B cell (primary cell): ENCODE measurements around the gene LIPT1. TPM values are rescaled to one million over a fixed set of nuclear protein-coding genes. Genes with fewer than 3 reads are reported as not detected.
A peak's percentile ranks its signal among the peaks of the same experiment; 100 is the strongest.

Experiments used
- ATAC-seq: fragments of 200-7000 bp; cut with Tn5 transposase; one replicate; pipeline ENCODE4 v1.10.0; 2021; ENCODE audit warnings: low read depth, mild to moderate bottlenecking, moderate number of reproducible peaks, moderate library complexity
- CTCF ChIA-PET: fragments of 350-600 bp; sonication (Branson Sonifier 250); formaldehyde crosslinking; loops from one replicate; lab custom pipeline; 2021; ENCODE audit warnings: antibody characterized with exemption, inconsistent platforms; lab: Charles Lee
- POLR2A ChIA-PET: fragments of 350-600 bp; sonication (Branson Sonifier 250); formaldehyde crosslinking; loops from one replicate; lab custom pipeline; 2021; ENCODE audit warnings: antibody characterized with exemption; lab: Charles Lee
- DNase-seq: peaks from one replicate; pipeline ENCODE4 v3.0.0; 2013
- H2AFZ ChIP-seq: 2 replicates; pipeline ENCODE4 v1.6.1; 2012; ENCODE audit warnings: mild to moderate bottlenecking, low read depth, low read length; ENCODE audit not compliant: insufficient read depth, poor library complexity, severe bottlenecking
- H3K27ac ChIP-seq, 2 donors: 1 replicate in 1 of 2; 2 replicates in 1 of 2; pipeline ENCODE4 v1.5.1; 2012 to 2013; ENCODE audit warnings: low read length in 2 of 2, mild to moderate bottlenecking in 2 of 2, moderate library complexity in 1 of 2
- H3K27me3 ChIP-seq, 4 experiments: fragments of 200-600 bp in 1 of 4; sonication (generic) in 1 of 4; replicated peaks in 1 of 4; 1 replicate in 2 of 4; 2 replicates in 2 of 4; pipeline versions ENCODE4 v1.6.1 to v1.7.0; 2013 to 2016; ENCODE audit warnings: low read length in 3 of 4, mild to moderate bottlenecking in 2 of 4, mixed read lengths in 1 of 4, moderate library complexity in 1 of 4; ENCODE audit not compliant: insufficient read depth in 4 of 4, control insufficient read depth in 3 of 4; ENCODE audit errors: control extremely low read depth in 1 of 4
- H3K36me3 ChIP-seq, 2 experiments: replicated peaks in 1 of 2; 1 replicate in 1 of 2; 2 replicates in 1 of 2; pipeline versions ENCODE4 v1.6.1 to v1.7.1; 2013; ENCODE audit warnings: low read length in 1 of 2; ENCODE audit not compliant: insufficient read depth in 2 of 2, control insufficient read depth in 1 of 2; ENCODE audit errors: control extremely low read depth in 1 of 2, extremely low read depth in 1 of 2
- H3K4me1 ChIP-seq, 2 donors: fragments of 200-600 bp in 1 of 2; sonication (generic) in 1 of 2; 1 replicate in 1 of 2; 2 replicates in 1 of 2; pipeline versions ENCODE4 v1.5.1 to v1.6.1; 2013 to 2017; ENCODE audit warnings: low read length in 2 of 2; ENCODE audit not compliant: control insufficient read depth in 2 of 2, insufficient read depth in 2 of 2
- H3K4me2 ChIP-seq: replicated peaks from 2 replicates; pipeline ENCODE3; 2012; ENCODE audit warnings: mild to moderate bottlenecking, low read depth, low read length; ENCODE audit not compliant: poor library complexity, severe bottlenecking
- H3K4me3 ChIP-seq, 5 experiments: fragments of 200-600 bp in 1 of 5; sonication (generic) in 1 of 5; 1 replicate in 3 of 5; 2 replicates in 2 of 5; pipeline versions ENCODE4 v1.5.1 to v1.7.0; 2011 to 2016; ENCODE audit warnings: low read length in 4 of 5, mild to moderate bottlenecking in 4 of 5, low read depth in 2 of 5, control low read depth in 1 of 5, moderate library complexity in 1 of 5; ENCODE audit not compliant: insufficient read depth in 1 of 5; ENCODE audit errors: control extremely low read depth in 1 of 5, extremely low read depth in 1 of 5
- H3K79me2 ChIP-seq: fragments of 200-600 bp; sonication (generic); one replicate; pipeline ENCODE4 v1.6.0; 2016; ENCODE audit warnings: low read length; ENCODE audit not compliant: control insufficient read depth, insufficient read depth
- H3K9ac ChIP-seq: fragments of 200-600 bp; sonication (generic); 2 replicates; pipeline ENCODE4 v1.6.1; 2017; ENCODE audit warnings: mild to moderate bottlenecking, low read length, moderate library complexity
- H3K9me3 ChIP-seq, 3 donors: one replicate each; pipeline versions ENCODE4 v1.6.1 to v1.7.1; 2013; ENCODE audit warnings: low read length in 2 of 3; ENCODE audit not compliant: control insufficient read depth in 2 of 3, insufficient read depth in 1 of 3; ENCODE audit errors: control extremely low read depth in 1 of 3
- H4K20me1 ChIP-seq: 2 replicates; pipeline ENCODE4 v1.6.0; 2012; ENCODE audit warnings: mild to moderate bottlenecking, low read length; ENCODE audit not compliant: insufficient read depth, control insufficient read depth, poor library complexity, severe bottlenecking
- H3K27ac Mint-ChIP-seq: one replicate; pipeline ENCODE4 v1.8.0; 2021; ENCODE audit warnings: mixed read lengths
- H3K27me3 Mint-ChIP-seq: one replicate; pipeline ENCODE4 v1.8.0; 2021; ENCODE audit warnings: mixed read lengths
- H3K4me1 Mint-ChIP-seq: one replicate; pipeline ENCODE4 v1.8.0; 2021; ENCODE audit warnings: mixed read lengths
- H3K4me3 Mint-ChIP-seq: one replicate; pipeline ENCODE4 v1.8.0; 2021; ENCODE audit warnings: mixed read lengths
- H3K9me3 Mint-ChIP-seq: one replicate; pipeline ENCODE4 v1.8.0; 2022; ENCODE audit warnings: mixed read lengths; ENCODE audit not compliant: insufficient read depth
- EZH2 ChIP-seq: IDR thresholded peaks from 2 replicates; pipeline ENCODE4 v1.6.1; 2012; ENCODE audit warnings: borderline replicate concordance, low read depth, mild to moderate bottlenecking, moderate library complexity, low read length; ENCODE audit not compliant: insufficient read depth, poor library complexity, severe bottlenecking
- WGBS: methylation state at CpG from one replicate; pipeline ENCODE4 v1.1.5; 2013; ENCODE audit warnings: missing lambda C conversion rate; ENCODE audit not compliant: insufficient coverage; 5-methylcytosine and 5-hydroxymethylcytosine counted together
- intact Hi-C: fragments of 100-400 bp; cut with micrococcal nuclease; formaldehyde crosslinking; loops from one replicate; pipeline ENCODE4 v1.10.0; 2022
- polyA plus RNA-seq: library from polyadenylated mRNA; depleted of rRNA; stranded (reverse); fragments of >200 nt; gene quantifications from 2 replicates; pipeline ENCODE4 v1.2.3, GENCODE V29; 2012
- total RNA-seq, 2 donors: library from RNA; stranded (reverse); fragments of 120-200 nt in 1 of 2; gene quantifications; 1 replicate in 1 of 2; 2 replicates in 1 of 2; pipeline versions ENCODE4 v1.2.3 to v1.2.4, GENCODE V29; 2013 to 2022
- TF ChIP-seq, protein P1 (sequence below): fragments of 200-600 bp; IDR thresholded peaks from one replicate; pipeline ENCODE4 v1.8.0; 2022; ENCODE audit warnings: antibody characterized with exemption, mild to moderate bottlenecking

LIPT1 gene
- total and polyA plus RNA-seq, 2 donors (not counting 1 experiment from before 2014, with no cell fraction given) = 12.2 to 24.3 TPM

DNA sequence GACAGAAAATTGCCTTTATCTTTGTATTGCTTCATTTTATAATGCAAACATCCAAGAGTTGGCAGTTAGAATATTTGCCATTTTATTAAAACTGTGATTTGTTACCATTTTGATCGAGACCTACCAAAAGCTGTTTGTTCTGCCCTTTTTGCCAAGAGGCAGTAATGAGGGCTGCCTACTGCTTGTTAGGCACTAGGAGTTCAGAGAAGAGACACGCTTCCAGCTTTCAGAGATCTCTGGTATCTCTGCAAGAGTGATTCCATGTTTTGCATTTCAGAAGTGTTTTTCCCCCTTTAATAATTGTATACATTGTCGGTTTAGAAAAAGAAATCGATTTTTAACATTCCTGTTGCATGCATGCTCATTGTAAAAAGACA, 26.8 kb downstream of the LIPT1 start:
- no peaks in the 10 kb centered on the region for H3K9me3 Mint-ChIP-seq
- H3K27me3 Mint-ChIP-seq = no peaks in the 10 kb centered on the region
- TF ChIP-seq, protein P1, sequence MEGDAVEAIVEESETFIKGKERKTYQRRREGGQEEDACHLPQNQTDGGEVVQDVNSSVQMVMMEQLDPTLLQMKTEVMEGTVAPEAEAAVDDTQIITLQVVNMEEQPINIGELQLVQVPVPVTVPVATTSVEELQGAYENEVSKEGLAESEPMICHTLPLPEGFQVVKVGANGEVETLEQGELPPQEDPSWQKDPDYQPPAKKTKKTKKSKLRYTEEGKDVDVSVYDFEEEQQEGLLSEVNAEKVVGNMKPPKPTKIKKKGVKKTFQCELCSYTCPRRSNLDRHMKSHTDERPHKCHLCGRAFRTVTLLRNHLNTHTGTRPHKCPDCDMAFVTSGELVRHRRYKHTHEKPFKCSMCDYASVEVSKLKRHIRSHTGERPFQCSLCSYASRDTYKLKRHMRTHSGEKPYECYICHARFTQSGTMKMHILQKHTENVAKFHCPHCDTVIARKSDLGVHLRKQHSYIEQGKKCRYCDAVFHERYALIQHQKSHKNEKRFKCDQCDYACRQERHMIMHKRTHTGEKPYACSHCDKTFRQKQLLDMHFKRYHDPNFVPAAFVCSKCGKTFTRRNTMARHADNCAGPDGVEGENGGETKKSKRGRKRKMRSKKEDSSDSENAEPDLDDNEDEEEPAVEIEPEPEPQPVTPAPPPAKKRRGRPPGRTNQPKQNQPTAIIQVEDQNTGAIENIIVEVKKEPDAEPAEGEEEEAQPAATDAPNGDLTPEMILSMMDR = no peak
- TF ChIP-seq EZH2 = no peak
- peak overlapping the region; percentile 99 for H3K4me3 Mint-ChIP-seq
- no CpG with 5 or more reads among the region's 4 CpGs for WGBS
- ATAC-seq (no peak), DNase-seq (no peak)
- Histone ChIP-seq H3K79me2 (peaks cover 95% of the 10 kb centered on the region), H3K9me3 (no peaks in the 10 kb centered on the region), H3K9ac (peak overlapping the region; percentile 95), H3K4me1 (peaks cover 25 to 26% of the 10 kb centered on the region in 2 donors), H3K4me3 (peak overlapping the region; percentile 93 to 100 (median 97)), H3K4me2 (peak overlapping the region; percentile 84), H4K20me1 (peaks cover 17% of the 10 kb centered on the region), H2AFZ (peak overlapping the region; percentile 93), H3K27me3 (no peaks in the 10 kb centered on the region), H3K27ac (peak overlapping the region in 1 of 2 donors; percentile 95), H3K36me3 (peaks cover 2 to 6% of the 10 kb centered on the region in 2 experiments)
- POLR2A ChIA-PET = interaction anchor here (0.7 kb wide), 2 partner anchors 40 to 1070 kb away, joined by 3 to 6 read pairs; partner anchors contain the start of gene C2orf15
- intact Hi-C loops = loop anchor here (1.0 kb wide), 3 partner anchors 27 to 155 kb away; partner anchors contain the start of genes C2orf15, LIPT1, TSGA10 and TXNDC9
- CTCF ChIA-PET = interaction anchor here (0.6 to 2.2 kb wide), 2 partner anchors 9 to 532 kb away, joined by 4 to 9 read pairs; no protein-coding TSS in a partner anchor
- no peak overlapping the region for H3K27ac Mint-ChIP-seq
- peaks cover 49% of the 10 kb centered on the region for H3K4me1 Mint-ChIP-seq

DNA sequence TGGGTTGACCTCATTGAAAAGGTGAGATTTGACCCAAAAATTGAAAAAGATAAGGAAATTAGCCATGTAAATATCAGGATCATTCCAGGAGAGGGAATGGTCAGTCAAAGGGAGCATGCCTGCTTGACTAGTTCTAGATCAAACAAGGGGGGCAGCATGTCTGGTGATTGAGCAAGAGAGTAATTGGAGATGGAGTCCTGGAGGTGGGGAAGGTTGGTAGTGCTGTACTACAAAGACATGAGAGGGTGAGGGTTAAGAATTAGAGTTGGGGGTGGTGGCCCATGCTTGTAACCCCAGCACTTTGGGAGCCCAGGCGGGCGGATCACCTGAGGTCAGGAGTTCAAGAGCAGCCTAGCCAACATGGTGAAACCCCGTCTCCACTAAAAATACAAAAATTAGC, 28.3 kb downstream of the LIPT1 start:
- ATAC-seq = no peak
- Histone ChIP-seq H3K79me2 (peaks cover 82% of the 10 kb centered on the region), H3K4me3 (no peak overlapping the region), H3K27ac (no peak overlapping the region), H3K4me1 (peaks cover 25 to 26% of the 10 kb centered on the region in 2 donors), H3K4me2 (no peak overlapping the region), H2AFZ (no peak overlapping the region), H3K9me3 (no peaks in the 10 kb centered on the region), H3K9ac (no peak overlapping the region), H3K36me3 (peaks cover 3 to 13% of the 10 kb centered on the region in 2 experiments), H3K27me3 (no peaks in the 10 kb centered on the region), H4K20me1 (peaks cover 12% of the 10 kb centered on the region)
- H3K27ac Mint-ChIP-seq = no peak overlapping the region
- intact Hi-C loops = no loop called here
- H3K9me3 Mint-ChIP-seq = no peaks in the 10 kb centered on the region
- POLR2A ChIA-PET = no interaction called here
- CTCF ChIA-PET = no interaction called here
- no peak overlapping the region for H3K4me3 Mint-ChIP-seq
- WGBS = 100% methylated on average over 2 of the region's 3 CpGs
- H3K4me1 Mint-ChIP-seq = peaks cover 41% of the 10 kb centered on the region
- H3K27me3 Mint-ChIP-seq = no peaks in the 10 kb centered on the region
- TF ChIP-seq EZH2 = no peak
- TF ChIP-seq, protein P1 = no peak
- no peak for DNase-seq
